GM18858 (cell line): Measurements from ENCODE around the gene ARHGEF12.
"Not testable (repeated sequence)": the region's sequence is repeated elsewhere in the genome, so short reads cannot be mapped to it uniquely, and the experiment has no call there.

ENCODE experiments used
- ATAC-seq: cut with Tn5 transposase; IDR thresholded peaks from one replicate; pipeline ENCODE4 v1.9.1; 2021; ENCODE audit not compliant: unreplicated experiment

Gene ARHGEF12

GRCh38 chr11:120486138-120486537 lies 149.9 kb downstream of the ARHGEF12 start:
- ATAC-seq, result no peak

- ATAC-seq, result no peak
These were observed 153.6 kb downstream of the ARHGEF12 start for GRCh38 chr11:120489799-120490198.

- ATAC-seq, result no peak
These were observed 156.3 kb downstream of the ARHGEF12 start for GRCh38 chr11:120492486-120492885.

GRCh38 chr11:120494595-120494994 lies 158.4 kb downstream of the ARHGEF12 start:
- ATAC-seq, result no peak

GRCh38 chr11:120499088-120499487 lies 162.9 kb downstream of the ARHGEF12 start:
- no peak for ATAC-seq

GRCh38 chr11:120499859-120500258 lies 163.6 kb downstream of the ARHGEF12 start:
- ATAC-seq, result no peak

GRCh38 chr11:120500414-120501071 lies 164.3 kb downstream of the ARHGEF12 start:
- ATAC-seq, result no peak

- no peak for ATAC-seq
These were observed 165.2 kb downstream of the ARHGEF12 start for GRCh38 chr11:120501440-120501839.

- ATAC-seq, result no peak
These were observed 166.0 kb downstream of the ARHGEF12 start for GRCh38 chr11:120501976-120502755.

GRCh38 chr11:120503529-120503928 lies 167.3 kb downstream of the ARHGEF12 start:
- ATAC-seq, result not testable (repeated sequence)

GRCh38 chr11:120505801-120506425 lies 169.7 kb downstream of the ARHGEF12 start:
- no peak for ATAC-seq

- no peak for ATAC-seq
These were observed 173.3 kb downstream of the ARHGEF12 start for GRCh38 chr11:120509346-120510053.

GRCh38 chr11:120510406-120511115 lies 174.3 kb downstream of the ARHGEF12 start:
- ATAC-seq, result no peak

- ATAC-seq, result peak; percentile 64
These were observed 175.1 kb downstream of the ARHGEF12 start, which contains the start of gene GRIK4 for GRCh38 chr11:120511116-120511819. GRIK4 (plus strand) TSS chr11:120511748; CDS start chr11:120660319, 148,571 bp downstream.

GRCh38 chr11:120511820-120512738 lies 175.9 kb downstream of the ARHGEF12 start:
- ATAC-seq, result no peak

GRCh38 chr11:120512739-120513435 lies 176.7 kb downstream of the ARHGEF12 start:
- ATAC-seq, result no peak

GRCh38 chr11:120513436-120514315 lies 177.5 kb downstream of the ARHGEF12 start:
- ATAC-seq, result no peak
